Measurements from ENCODE around the gene C16orf46.

DNA sequence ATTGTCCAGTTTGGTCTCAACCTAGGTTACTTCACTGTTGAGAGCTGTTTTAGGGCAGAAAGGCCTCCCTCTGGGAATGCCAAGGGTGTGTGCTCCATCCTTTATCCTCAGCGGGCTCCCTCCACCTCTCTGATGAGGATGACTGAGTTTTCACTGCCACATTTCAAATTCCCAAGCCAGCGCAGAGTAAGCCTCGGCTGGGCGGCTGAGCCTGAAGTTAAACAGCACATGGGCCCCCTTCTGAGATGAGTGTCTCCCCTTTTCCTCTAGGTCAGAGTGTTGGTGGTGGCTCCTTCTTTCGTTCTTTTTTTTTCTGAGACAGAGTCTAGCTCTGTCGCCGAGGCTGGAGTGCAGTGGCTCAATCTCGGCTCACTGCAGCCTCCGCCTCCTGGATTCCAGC is 24.7 kb upstream of the C16orf46 start:
- no peak for TF ChIP-seq EP300 (IDR thresholded peaks at IDR 0.05)
- TF ChIP-seq, protein P1, sequence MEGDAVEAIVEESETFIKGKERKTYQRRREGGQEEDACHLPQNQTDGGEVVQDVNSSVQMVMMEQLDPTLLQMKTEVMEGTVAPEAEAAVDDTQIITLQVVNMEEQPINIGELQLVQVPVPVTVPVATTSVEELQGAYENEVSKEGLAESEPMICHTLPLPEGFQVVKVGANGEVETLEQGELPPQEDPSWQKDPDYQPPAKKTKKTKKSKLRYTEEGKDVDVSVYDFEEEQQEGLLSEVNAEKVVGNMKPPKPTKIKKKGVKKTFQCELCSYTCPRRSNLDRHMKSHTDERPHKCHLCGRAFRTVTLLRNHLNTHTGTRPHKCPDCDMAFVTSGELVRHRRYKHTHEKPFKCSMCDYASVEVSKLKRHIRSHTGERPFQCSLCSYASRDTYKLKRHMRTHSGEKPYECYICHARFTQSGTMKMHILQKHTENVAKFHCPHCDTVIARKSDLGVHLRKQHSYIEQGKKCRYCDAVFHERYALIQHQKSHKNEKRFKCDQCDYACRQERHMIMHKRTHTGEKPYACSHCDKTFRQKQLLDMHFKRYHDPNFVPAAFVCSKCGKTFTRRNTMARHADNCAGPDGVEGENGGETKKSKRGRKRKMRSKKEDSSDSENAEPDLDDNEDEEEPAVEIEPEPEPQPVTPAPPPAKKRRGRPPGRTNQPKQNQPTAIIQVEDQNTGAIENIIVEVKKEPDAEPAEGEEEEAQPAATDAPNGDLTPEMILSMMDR (IDR thresholded peaks at IDR 0.05): no peak

Measured in tibial nerve (tissue), 4 donors.